GM12891 (cell line): ENCODE data around the gene NOL12.
"Not testable (repeated sequence)": the region's sequence is repeated elsewhere in the genome, so short reads cannot be mapped to it uniquely, and the experiment has no call there.

Experiments
- PAX5 ChIP-seq: IDR thresholded peaks from 2 replicates; pipeline ENCODE4 v1.6.1; 2011; ENCODE audit warnings: low read length, moderate library complexity, mild to moderate bottlenecking; ENCODE audit not compliant: insufficient read depth, severe bottlenecking
- POLR2A ChIP-seq: IDR thresholded peaks from 2 replicates; pipeline ENCODE4 v1.6.1; 2011; ENCODE audit warnings: low read depth, low read length, control low read depth
- POLR2AphosphoS5 ChIP-seq: IDR thresholded peaks from 2 replicates; pipeline ENCODE4 v1.6.1; 2011; ENCODE audit warnings: low read depth, low read length, control low read depth
- POU2F2 ChIP-seq: IDR thresholded peaks from 2 replicates; pipeline ENCODE4 v1.6.1; 2011; ENCODE audit warnings: low read depth, mild to moderate bottlenecking, control low read depth, low read length, moderate library complexity
- TAF1 ChIP-seq: IDR thresholded peaks from 2 replicates; pipeline ENCODE4 v1.6.1; 2011; ENCODE audit warnings: low read depth, low read length, control low read depth

- not testable (repeated sequence) for TF ChIP-seq TAF1, POLR2A, POLR2AphosphoS5, POU2F2, PAX5
These were observed 10.1 kb downstream of the NOL12 start for GRCh38 chr22:37696260-37696656.
